ENCODE results near the gene HECTD4. TPM values are rescaled to one million over a fixed set of nuclear protein-coding genes. Genes with fewer than 3 reads are reported as not detected.

HECTD4 gene
- total and polyA plus RNA-seq, 2 of the 4 experiments (the other 2 are of a cell fraction), result 12.9 to 13.0 TPM

- no peak for DNase-seq
- no peak overlapping the region for H2AK9ac ChIP-seq (replicated peaks; ENCODE audit: low read depth, low read length, poor library complexity)
- intact Hi-C loops (cut with micrococcal nuclease), result no loop called here
- H2AFZ ChIP-seq (replicated peaks; ENCODE audit: low read length, poor library complexity), result no peak overlapping the region
- H3K4me2 ChIP-seq (ENCODE audit: low read depth, low read length), result no peak overlapping the region
- ATAC-seq (ENCODE audit: low read depth), result no peak
- H3K36me3 ChIP-seq (ENCODE audit: control insufficient read depth, insufficient read depth, low read length), result peaks cover 3% of the 10 kb centered on the region; the same call in 1 of the 2 replicates
- H2BK120ac ChIP-seq (ENCODE audit: low read depth, low read length), result no peak overlapping the region
- no peak overlapping the region for H2BK20ac ChIP-seq (ENCODE audit: low read depth, low read length)
- no peak overlapping the region for H3K27ac ChIP-seq (ENCODE audit: insufficient read depth, low read length)
- H3K9me1 ChIP-seq (ENCODE audit: insufficient read depth, low read length), result peaks cover 5% of the 10 kb centered on the region; the same call in 1 of the 2 replicates
- no peaks in the 10 kb centered on the region for H3K9me3 ChIP-seq (ENCODE audit: control insufficient read depth, insufficient read depth, low read length)
- no peak overlapping the region for H2AK5ac ChIP-seq (ENCODE audit: low read depth, low read length)
- H3K14ac ChIP-seq (replicated peaks; ENCODE audit: low read depth, low read length), result no peak overlapping the region
- no peak overlapping the region for H2BK15ac ChIP-seq (ENCODE audit: low read depth, low read length)
- no peak overlapping the region for H4K91ac ChIP-seq (ENCODE audit: insufficient read depth, low read depth, low read length)
- H3K56ac ChIP-seq (ENCODE audit: extremely low read depth, insufficient read depth, low read length), result no peak overlapping the region
- TF ChIP-seq BHLHE40 (IDR thresholded peaks at IDR 0.05; ENCODE audit: low read depth, low read length) (no peak), MXI1 (IDR thresholded peaks at IDR 0.05; ENCODE audit: borderline replicate concordance, low read depth, low read length) (no peak)
- TF ChIP-seq, protein P1, sequence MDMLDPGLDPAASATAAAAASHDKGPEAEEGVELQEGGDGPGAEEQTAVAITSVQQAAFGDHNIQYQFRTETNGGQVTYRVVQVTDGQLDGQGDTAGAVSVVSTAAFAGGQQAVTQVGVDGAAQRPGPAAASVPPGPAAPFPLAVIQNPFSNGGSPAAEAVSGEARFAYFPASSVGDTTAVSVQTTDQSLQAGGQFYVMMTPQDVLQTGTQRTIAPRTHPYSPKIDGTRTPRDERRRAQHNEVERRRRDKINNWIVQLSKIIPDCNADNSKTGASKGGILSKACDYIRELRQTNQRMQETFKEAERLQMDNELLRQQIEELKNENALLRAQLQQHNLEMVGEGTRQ (IDR thresholded peaks at IDR 0.05; ENCODE audit: low read depth, low read length), result no peak
- H3K4me1 ChIP-seq (ENCODE audit: control insufficient read depth, insufficient read depth, low read length), result peaks cover 2% of the 10 kb centered on the region; the same call in 1 of the 2 replicates
- no TSS peak for BruUV-seq (replicated peaks)
- H4K5ac ChIP-seq (ENCODE audit: low read depth, low read length), result no peak overlapping the region
- H3K27me3 ChIP-seq (ENCODE audit: control insufficient read depth, insufficient read depth, low read length), result no peaks in the 10 kb centered on the region
- H3K4me3 ChIP-seq (ENCODE audit: insufficient read depth, low read depth, low read length), result no peak overlapping the region
- ChIA-PET CTCF (interaction anchor here (1.0 kb wide), 1 partner anchor 199 kb away, joined by 3 read pairs; no protein-coding TSS in a partner anchor), POLR2A (ENCODE audit: unreplicated experiment) (no interaction called here)
- in situ Hi-C loops (cut with MboI; ENCODE audit: low sequenced_read_pairs), result no loop called here
- no peaks in the 10 kb centered on the region; the same call in 1 of the 2 replicates for H4K20me1 ChIP-seq (ENCODE audit: insufficient read depth, low read length)
- H2BK5ac ChIP-seq (ENCODE audit: low read depth, low read length, poor library complexity, severe bottlenecking), result no peak overlapping the region
- no peak overlapping the region for H4K8ac ChIP-seq (ENCODE audit: low read depth in 2 of 2, low read length in 2 of 2)
- peaks cover 14 to 28% of the 10 kb centered on the region in 2 experiments for H3K79me1 ChIP-seq (ENCODE audit: low read depth in 1 of 2, low read length in 2 of 2)
- no peak overlapping the region for H3K23ac ChIP-seq (ENCODE audit: low read depth, low read length)
- no peak overlapping the region for H3K9ac ChIP-seq (ENCODE audit: low read depth, low read length)
- no peak overlapping the region for H3K18ac ChIP-seq (ENCODE audit: low read depth, low read length)
- 94% methylated on average over 4 of the region's 8 CpGs; no CpG with 5 or more reads in 1 of the 2 experiments for WGBS, 2 experiments (ENCODE audit: extremely low coverage in 2 of 2, insufficient read length in 1 of 2)
- H3K4ac ChIP-seq (ENCODE audit: low read depth, low read length), result no peak overlapping the region
- dilution Hi-C loops (cut with HindIII; ENCODE audit: low sequenced_read_pairs, unreplicated experiment), result no loop called here
These were observed 99.3 kb downstream of the HECTD4 start for GRCh38 chr12:112282920-112283319.

Measured in IMR-90 (cell line).